PC-9 (cell line): ENCODE results near the gene GLCE. TPM values are rescaled to one million over a fixed set of nuclear protein-coding genes. Genes with fewer than 3 reads are reported as not detected.

Experiments used
- BruUV-seq: library from RNA; stranded (reverse); fragments of 400-500 nt; replicated peaks from 2 replicates; lab custom pipeline; 2021; lab: Mats Ljungman, UMichigan
- CTCF ChIA-PET: fragments of 300-600 bp; sonication (Branson Sonifier 250); formaldehyde crosslinking; loops from one replicate; lab custom pipeline; 2022; ENCODE audit warnings: antibody characterized with exemption; lab: Charles Lee
- POLR2A ChIA-PET: fragments of 300-600 bp; sonication (Branson Sonifier 250); formaldehyde crosslinking; loops from one replicate; lab custom pipeline; 2022; ENCODE audit warnings: antibody characterized with exemption; ENCODE audit not compliant: unreplicated experiment; lab: Charles Lee
- DNase-seq, 2 experiments: peaks; one replicate each; pipeline versions ENCODE4 v3.0.0 to v3.0.0-alpha.2; 2015 to 2022; ENCODE audit warnings: mixed read lengths in 1 of 2
- H2AFZ ChIP-seq: fragments of 200-600 bp; sonication (generic); 2 replicates; pipeline ENCODE4 v1.8.1; 2017; ENCODE audit warnings: antibody characterized with exemption
- H3F3A ChIP-seq: fragments of 200-600 bp; sonication (generic); 2 replicates; pipeline ENCODE4 v1.8.1; 2017; ENCODE audit warnings: antibody characterized with exemption, mild to moderate bottlenecking, low read depth; ENCODE audit not compliant: insufficient read depth
- H3K27ac ChIP-seq: fragments of 200-600 bp; sonication (generic); 2 replicates; pipeline ENCODE4 v1.6.1; 2016; ENCODE audit warnings: mixed run types
- H3K27me3 ChIP-seq: fragments of 200-600 bp; sonication (generic); 2 replicates; pipeline ENCODE4 v1.6.1; 2016; ENCODE audit warnings: low read depth, mixed run types; ENCODE audit not compliant: insufficient read depth
- H3K36me3 ChIP-seq: fragments of 200-600 bp; sonication (generic); 2 replicates; pipeline ENCODE4 v1.6.1; 2016; ENCODE audit warnings: low read depth, mixed run types
- H3K4me1 ChIP-seq: fragments of 200-600 bp; sonication (generic); replicated peaks from 2 replicates; pipeline ENCODE4 v1.6.1; 2016; ENCODE audit warnings: mixed run types; ENCODE audit not compliant: insufficient read depth
- H3K4me2 ChIP-seq: fragments of 200-600 bp; sonication (generic); 2 replicates; pipeline ENCODE4 v1.6.1; 2017; ENCODE audit warnings: mixed run types
- H3K4me3 ChIP-seq: fragments of 200-600 bp; sonication (generic); 2 replicates; pipeline ENCODE4 v1.6.1; 2016; ENCODE audit warnings: mixed run types
- H3K79me2 ChIP-seq: fragments of 200-600 bp; sonication (generic); 2 replicates; pipeline ENCODE4 v1.6.1; 2017; ENCODE audit warnings: low read depth, mixed run types
- H3K9me2 ChIP-seq: fragments of 200-600 bp; sonication (generic); 2 replicates; pipeline ENCODE4 v1.8.1; 2017; ENCODE audit warnings: mild to moderate bottlenecking; ENCODE audit not compliant: insufficient read depth
- H3K9me3 ChIP-seq: fragments of 200-600 bp; sonication (generic); 2 replicates; pipeline ENCODE4 v1.8.1; 2016; ENCODE audit warnings: low read depth; ENCODE audit not compliant: insufficient read depth
- H4K20me1 ChIP-seq: fragments of 200-600 bp; sonication (generic); 2 replicates; pipeline ENCODE4 v1.8.1; 2017; ENCODE audit not compliant: insufficient read depth
- CTCF ChIP-seq: fragments of 200-600 bp; sonication (generic); conservative IDR thresholded peaks from 2 replicates; pipeline ENCODE4 v1.6.1; 2017; ENCODE audit warnings: mixed run types, antibody characterized with exemption, mild to moderate bottlenecking, moderate library complexity
- EZH2 ChIP-seq: fragments of 200-600 bp; sonication (generic); IDR thresholded peaks from 2 replicates; pipeline ENCODE4 v1.8.0; 2017; ENCODE audit warnings: antibody characterized with exemption, low read depth
- intact Hi-C: fragments of 100-400 bp; cut with micrococcal nuclease; formaldehyde crosslinking; loops from one replicate; pipeline ENCODE4 v1.10.0; 2022; ENCODE audit not compliant: unreplicated experiment
- total RNA-seq: library from RNA; stranded (reverse); gene quantifications from 2 replicates; pipeline ENCODE4 v1.2.3, GENCODE V29; 2021

GLCE gene
- total RNA-seq, 1 experiment from 2014 or later: 31.3 TPM

- DNase-seq: no peak
- Histone ChIP-seq H4K20me1 (no peaks in the 10 kb centered on the region), H3K27ac (no peak overlapping the region), H3K9me2 (no peaks in the 10 kb centered on the region), H3K4me1 (peaks cover 17% of the 10 kb centered on the region; the same call in 1 of the 2 replicates), H3K4me2 (no peak overlapping the region), H3K4me3 (no peak overlapping the region), H3K27me3 (no peaks in the 10 kb centered on the region), H2AFZ (no peak overlapping the region), H3K9me3 (no peaks in the 10 kb centered on the region), H3K36me3 (no peaks in the 10 kb centered on the region), H3F3A (no peaks in the 10 kb centered on the region), H3K79me2 (no peaks in the 10 kb centered on the region)
- ChIA-PET POLR2A (interaction anchor here (0.7 kb wide), 1 partner anchor 15 kb away, joined by 4 read pairs; no protein-coding TSS in a partner anchor), CTCF (no interaction called here)
- no TSS peak for BruUV-seq
- TF ChIP-seq EZH2: no peak
- TF ChIP-seq CTCF: no peak
- intact Hi-C loops: no loop called here
Observed at GRCh38 chr15:69119001-69119400, 41.4 kb upstream of the GLCE start.

- no peaks in the 10 kb centered on the region for H3F3A ChIP-seq
- TF ChIP-seq EZH2 (no peak), CTCF (no peak)
- ChIA-PET POLR2A (no interaction called here), CTCF (no interaction called here)
- H3K36me3 ChIP-seq: no peaks in the 10 kb centered on the region
- H2AFZ ChIP-seq: no peak overlapping the region
- no peaks in the 10 kb centered on the region for H3K79me2 ChIP-seq
- no peak overlapping the region for H3K27ac ChIP-seq
- no peaks in the 10 kb centered on the region for H3K9me2 ChIP-seq
- no peaks in the 10 kb centered on the region for H3K9me3 ChIP-seq
- no peaks in the 10 kb centered on the region for H3K27me3 ChIP-seq
- H3K4me1 ChIP-seq: peaks cover 9% of the 10 kb centered on the region; the same call in 1 of the 2 replicates
- no TSS peak for BruUV-seq
- H3K4me3 ChIP-seq: no peak overlapping the region
- no peak for DNase-seq
- H4K20me1 ChIP-seq: no peaks in the 10 kb centered on the region
- no peak overlapping the region for H3K4me2 ChIP-seq
- intact Hi-C loops: no loop called here
Observed at GRCh38 chr15:69119683-69120395, 40.6 kb upstream of the GLCE start.

- intact Hi-C loops: no loop called here
- no TSS peak for BruUV-seq
Observed at GRCh38 chr15:69120732-69121131, 39.7 kb upstream of the GLCE start.

More at GRCh38 chr15:69120732-69121131, 39.7 kb upstream of the GLCE start:
- POLR2A ChIA-PET: no interaction called here
- DNase-seq: no peak
- H2AFZ ChIP-seq: no peak overlapping the region
- H3K27me3 ChIP-seq: no peaks in the 10 kb centered on the region
- CTCF ChIA-PET: no interaction called here
- H3K9me2 ChIP-seq: no peaks in the 10 kb centered on the region
- no peaks in the 10 kb centered on the region; the same call in 1 of the 2 replicates for H3F3A ChIP-seq
- H3K4me3 ChIP-seq: no peak overlapping the region
- no peaks in the 10 kb centered on the region for H3K79me2 ChIP-seq
- TF ChIP-seq EZH2 (no peak), CTCF (no peak)
- H3K4me1 ChIP-seq: peaks cover 14% of the 10 kb centered on the region
- no peaks in the 10 kb centered on the region for H3K9me3 ChIP-seq
- H3K36me3 ChIP-seq: no peaks in the 10 kb centered on the region
- no peaks in the 10 kb centered on the region for H4K20me1 ChIP-seq
- no peak overlapping the region for H3K4me2 ChIP-seq
- no peak overlapping the region for H3K27ac ChIP-seq
